Heart left ventricle (tissue), 11 donors: Measurements from ENCODE around the gene KIAA0408. TPM values are rescaled to one million over a fixed set of nuclear protein-coding genes. Genes with fewer than 3 reads are reported as not detected.

Experiments used
- polyA plus RNA-seq, 2 donors: library from polyadenylated mRNA; stranded (reverse); fragments of 200-250 nt; gene quantifications; one replicate each; pipeline ENCODE4 v1.2.3, GENCODE V29; 2013
- total RNA-seq, 9 donors: library from RNA; depleted of rRNA in 2 of 9; stranded (reverse); fragments of >200 nt in 2 of 9; fragmentation: NEBNext Ultra II Directional in 3 of 9; extraction: Animal tissue kit (Norgen Biotek cat#: 25700) in 3 of 9; gene quantifications; one replicate each; pipeline versions ENCODE4 v1.1.0 to v1.2.4, GENCODE V29; 2016 to 2023
- donor health status: ischemic (EF 13 %, LVEDD 7.1; RV severe dilation, severe dysfunction).
- donor health status: healthy with polysubstance abuse.
- donor health status: DM: no; HTN: yes; CAD: no.
- donor health status: DM: no; HTN: no; CAD: no.
- donor health status: ischemic (EF 25% LVEDD 5.7; RV mildly dilated, moderate dysfunction).
- donor health status: healthy.
- donor health status: DM: yes; HTN: yes; CAD: no.
- donor health status: PGD.
- donor health status: nonischemic (EF 23%, LVEDD 6.1; RV moderate dilation, normal function).

KIAA0408 gene
- total and polyA plus RNA-seq, 11 donors: 0.28 to 3.3 (median 1.1) TPM

Other genes with a start within 250 kb of the KIAA0408 start
- gene RNF146, start 192.5 kb downstream of the KIAA0408 start, total RNA-seq: 10 to 100 TPM; 41.0 to 78.9 (median 47.9) TPM
- gene RNF146, start 192.5 kb downstream of the KIAA0408 start, polyA plus RNA-seq: 10 to 100 TPM; 25.5 to 27.7 TPM
- 10 to 100 TPM; 29.8 to 51.3 (median 35.2) TPM for gene ECHDC1, start 115.8 kb downstream of the KIAA0408 start, total RNA-seq
- 10 to 100 TPM; 24.3 to 45.3 TPM for gene ECHDC1, start 115.8 kb downstream of the KIAA0408 start, polyA plus RNA-seq
- not detected for gene C6orf58, start 117.8 kb upstream of the KIAA0408 start, total RNA-seq
- gene C6orf58, start 117.8 kb upstream of the KIAA0408 start, polyA plus RNA-seq: not detected